ENCODE measurements around the gene ASXL1.
"Not testable (repeated sequence)": the region's sequence is repeated elsewhere in the genome, so short reads cannot be mapped to it uniquely, and the experiment has no call there.

Gene ASXL1

GRCh38 chr20:32337937-32338661 lies 20.0 kb upstream of the ASXL1 start:
- DNase-seq (ENCODE audit: low read depth): no peak

- DNase-seq (ENCODE audit: low read depth): no peak
These were observed 19.5 kb upstream of the ASXL1 start for GRCh38 chr20:32338665-32339064.

GRCh38 chr20:32339116-32339515 lies 19.0 kb upstream of the ASXL1 start:
- no peak for DNase-seq (ENCODE audit: low read depth)

DNA sequence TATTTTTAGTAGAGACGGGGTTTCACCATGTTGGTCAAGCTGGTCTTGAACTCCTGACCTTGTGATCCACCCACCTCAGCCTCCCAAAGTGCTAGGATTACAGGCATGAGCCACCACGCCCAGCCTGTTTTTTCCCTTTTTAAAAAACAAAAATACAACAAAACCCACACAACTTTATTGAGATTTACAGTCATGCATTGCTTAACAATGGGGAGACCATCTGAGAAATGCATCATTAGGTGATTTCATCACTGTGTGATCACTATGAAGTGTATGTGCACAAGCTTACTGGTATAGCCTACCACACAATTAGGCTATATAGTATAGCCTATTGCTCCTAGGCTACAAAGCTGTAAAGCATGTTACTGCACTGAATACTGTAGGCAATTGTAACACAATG lies 17.1 kb upstream of the ASXL1 start:
- DNase-seq (ENCODE audit: low read depth): not testable (repeated sequence)

DNA sequence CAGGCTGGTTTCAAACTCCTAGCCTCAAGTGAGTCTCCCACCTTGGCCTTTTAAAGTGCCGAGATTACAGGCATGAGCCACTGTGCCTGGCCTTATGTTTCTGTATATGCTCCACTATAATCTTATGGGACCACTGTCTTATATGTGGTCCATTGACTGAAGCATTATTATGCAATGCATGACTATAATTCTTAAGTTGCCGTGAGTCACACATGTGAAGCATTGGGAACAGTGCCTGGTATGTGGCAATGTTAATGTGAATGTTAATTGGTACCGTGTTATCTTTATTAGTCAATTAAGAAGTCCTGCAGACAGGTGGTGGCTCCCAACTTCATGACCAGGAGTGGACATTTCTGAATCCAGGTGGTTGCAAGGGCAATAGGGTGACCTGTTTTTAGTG lies 14.7 kb upstream of the ASXL1 start:
- no peak for DNase-seq (ENCODE audit: low read depth)

GRCh38 chr20:32344835-32345506 lies 13.2 kb upstream of the ASXL1 start:
- DNase-seq (ENCODE audit: low read depth): no peak

- DNase-seq (ENCODE audit: low read depth): no peak
These were observed 9.9 kb upstream of the ASXL1 start for GRCh38 chr20:32348207-32348606.

DNA sequence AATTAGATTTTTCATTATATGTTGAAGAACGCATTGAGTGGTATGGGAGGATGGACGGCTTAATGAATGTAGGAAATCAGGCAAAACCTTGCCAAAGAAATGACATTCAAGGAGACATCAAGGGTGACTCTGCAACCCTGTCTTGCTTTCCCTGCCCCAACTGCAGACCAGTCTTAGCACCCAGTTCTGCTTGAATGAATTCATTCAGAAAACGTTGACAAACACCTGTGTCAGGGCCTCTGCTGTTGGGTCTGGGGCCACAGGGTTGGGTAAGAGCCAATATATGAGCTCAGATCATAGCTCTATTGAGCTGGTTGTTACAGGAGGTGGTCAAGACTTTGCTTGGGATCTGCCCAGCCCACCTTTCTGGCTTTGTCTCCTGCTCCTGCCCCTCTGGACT lies 7.7 kb upstream of the ASXL1 start:
- no peak for DNase-seq (ENCODE audit: low read depth)

- DNase-seq (ENCODE audit: low read depth): no peak
These were observed 5.9 kb upstream of the ASXL1 start for GRCh38 chr20:32352121-32352720.

GRCh38 chr20:32353848-32354496 lies 4.2 kb upstream of the ASXL1 start:
- DNase-seq (ENCODE audit: low read depth): no peak

- DNase-seq (ENCODE audit: low read depth): no peak
These were observed 3.3 kb upstream of the ASXL1 start for GRCh38 chr20:32354592-32355416.

- DNase-seq (ENCODE audit: low read depth): no peak
These were observed 2.7 kb upstream of the ASXL1 start for GRCh38 chr20:32355417-32355841.

DNA sequence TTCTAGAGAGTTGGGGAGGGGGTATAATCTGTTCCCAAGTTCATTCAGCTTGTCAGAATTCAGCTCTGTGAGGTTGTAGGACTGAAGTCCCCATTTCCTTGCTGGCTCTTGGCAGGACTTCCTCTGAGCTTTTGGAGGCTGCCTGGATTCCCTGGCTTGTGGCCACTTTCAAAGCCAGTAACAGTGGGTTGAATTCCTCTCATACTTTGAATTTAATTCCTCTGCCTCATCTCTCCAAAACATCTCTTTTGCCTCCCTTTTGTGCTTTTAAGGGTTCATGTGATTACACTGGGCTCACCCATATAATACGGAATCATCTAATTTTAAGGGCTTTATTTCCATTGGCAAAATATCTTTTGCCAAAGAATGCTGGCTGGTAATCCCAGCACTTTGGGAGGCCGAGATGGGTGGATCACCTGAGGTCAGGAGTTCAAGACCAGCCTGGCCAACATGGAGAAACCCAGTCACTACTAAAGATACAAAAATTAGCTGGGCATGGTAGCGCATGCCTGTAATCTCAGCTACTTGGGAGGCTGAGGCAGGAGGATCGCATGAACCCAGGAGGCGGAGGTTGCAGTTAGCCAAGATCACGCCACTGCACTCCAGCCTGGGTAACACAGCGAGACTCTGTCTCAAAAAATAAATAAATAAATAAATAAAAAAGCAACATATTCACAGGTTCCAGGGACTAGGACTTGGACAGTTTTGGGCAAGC lies 2.1 kb upstream of the ASXL1 start:
- DNase-seq (ENCODE audit: low read depth): not testable (repeated sequence)

DNA sequence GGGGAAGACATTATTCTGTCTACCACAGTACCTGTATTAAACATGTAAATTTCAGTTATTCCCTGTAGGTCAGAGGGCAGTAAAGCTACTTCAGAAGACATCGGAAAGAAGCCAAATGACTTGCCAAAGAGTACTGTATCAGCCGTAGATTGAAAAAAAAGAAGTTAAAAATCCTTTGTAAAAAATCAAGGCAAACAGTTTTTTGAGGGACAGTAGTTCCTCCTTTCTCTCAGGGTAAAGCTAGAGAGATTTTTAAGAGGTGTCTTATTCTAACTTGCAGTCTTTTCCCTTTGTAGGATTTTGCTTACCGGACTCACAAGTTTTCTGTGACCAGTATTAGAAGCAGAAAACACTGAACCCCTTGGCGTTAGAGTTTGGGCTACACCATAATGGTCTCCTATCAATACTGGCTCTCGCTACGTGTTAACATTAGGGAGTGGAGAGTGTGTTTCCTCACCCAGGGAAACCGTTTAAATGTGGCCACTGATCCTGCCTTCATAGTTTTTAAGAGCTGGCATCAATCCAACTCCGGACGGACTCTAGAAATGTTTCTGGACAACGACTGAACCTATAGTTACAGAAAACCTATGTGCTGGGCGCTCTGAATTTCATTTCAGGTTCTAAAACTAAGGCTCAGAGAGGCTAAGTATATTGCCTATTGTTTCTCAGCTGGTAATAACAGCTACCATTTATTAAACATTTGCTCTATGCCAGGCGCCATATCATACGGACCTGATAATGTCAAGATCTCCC lies 1.3 kb upstream of the ASXL1 start:
- DNase-seq (ENCODE audit: low read depth): no peak

DNA sequence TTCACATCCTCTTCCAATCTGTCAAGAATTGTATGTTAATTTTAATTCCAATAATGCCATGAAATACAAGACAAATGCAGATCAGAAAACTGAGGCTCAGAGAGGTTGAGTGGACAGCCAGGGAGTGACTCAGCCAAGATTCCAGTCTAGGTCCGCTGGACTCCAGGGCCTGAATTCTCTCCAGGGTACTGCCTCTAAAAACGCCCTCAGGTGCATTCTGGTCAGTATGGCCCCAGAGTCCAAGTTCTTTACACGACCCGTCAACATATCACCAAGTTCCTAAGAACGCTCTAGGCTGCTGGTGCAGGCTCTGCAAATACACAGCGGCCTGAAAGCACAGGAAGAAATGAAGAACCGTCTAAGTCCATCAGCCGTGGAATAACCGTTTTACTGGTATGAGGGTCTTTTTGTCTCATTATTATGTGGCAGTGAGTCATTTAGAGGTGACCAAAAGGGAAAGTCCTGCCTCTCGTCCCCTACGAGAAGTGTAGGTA lies 709 bp upstream of the ASXL1 start:
- no peak for DNase-seq (ENCODE audit: low read depth)

DNA sequence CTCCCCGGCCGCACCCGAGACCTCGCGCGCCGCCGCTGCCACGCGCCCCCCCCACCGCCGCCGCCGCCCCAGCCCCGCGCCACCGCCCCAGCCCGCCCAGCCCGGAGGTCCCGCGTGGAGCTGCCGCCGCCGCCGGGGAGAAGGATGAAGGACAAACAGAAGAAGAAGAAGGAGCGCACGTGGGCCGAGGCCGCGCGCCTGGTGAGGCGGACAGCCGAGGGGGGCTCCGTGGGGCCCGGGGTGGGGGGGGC lies 426 bp downstream of the ASXL1 start:
- no peak for DNase-seq (ENCODE audit: low read depth)

DNA sequence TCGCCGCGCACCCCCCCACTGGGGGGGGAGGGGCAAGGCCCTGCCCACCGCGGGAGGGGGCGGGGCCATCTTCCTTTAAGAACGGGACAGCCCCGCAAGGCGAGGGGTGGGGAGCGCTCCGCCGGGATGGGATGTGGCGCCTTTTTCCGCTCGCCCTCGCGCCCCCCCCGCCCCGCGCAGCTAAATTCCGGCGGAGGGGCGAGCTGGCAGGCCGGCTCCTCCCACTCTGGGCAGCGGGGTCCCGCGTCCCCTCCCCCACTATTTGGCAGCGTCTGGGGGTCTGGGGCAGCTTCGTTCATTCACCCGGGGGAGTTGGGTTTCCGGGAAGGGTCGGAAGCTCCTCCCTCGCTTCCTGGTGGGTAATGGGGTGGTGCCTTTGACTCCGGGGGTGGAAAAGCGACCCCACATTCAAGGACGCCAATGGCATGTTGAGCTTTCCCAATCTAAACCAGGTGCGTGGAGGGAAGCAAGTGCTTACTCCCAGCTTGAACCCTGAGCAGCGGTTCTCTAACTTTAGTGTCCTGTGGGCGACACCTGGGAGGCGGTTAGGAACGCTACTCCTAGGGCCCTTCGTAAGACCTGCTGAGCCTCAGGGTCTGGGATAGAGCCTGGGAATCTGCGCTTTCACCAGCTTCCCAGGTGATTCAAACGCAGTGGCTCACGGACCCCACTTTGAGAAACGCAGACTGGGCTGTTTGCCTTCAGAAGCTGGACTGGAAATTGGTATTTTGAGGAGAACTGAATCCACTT lies 927 bp downstream of the ASXL1 start:
- peak; percentile 65 for DNase-seq (ENCODE audit: low read depth)

GRCh38 chr20:32359633-32360332 lies 1.7 kb downstream of the ASXL1 start:
- DNase-seq (ENCODE audit: low read depth): no peak

DNA sequence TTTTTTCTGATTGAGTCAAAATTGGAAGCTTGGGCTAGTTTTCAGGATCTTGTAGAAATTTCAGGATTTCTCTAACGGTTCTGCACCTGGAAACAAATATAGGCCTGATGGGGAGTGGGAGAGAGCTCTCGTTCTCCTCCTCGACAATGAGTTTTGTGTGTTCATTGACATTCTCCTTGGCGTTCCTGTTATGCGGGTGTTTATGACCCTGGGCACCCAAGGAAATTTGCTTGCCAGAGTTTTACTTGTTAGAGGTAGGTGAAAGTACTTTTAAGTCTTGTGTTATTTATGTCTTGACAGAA lies 2.2 kb downstream of the ASXL1 start:
- DNase-seq (ENCODE audit: low read depth): no peak

Measured in stimulated activated CD8-positive, alpha-beta memory T cell treated with anti-CD3 and anti-CD28 coated beads, Interleukin-12 subunit alpha, Interleukin-12 subunit beta, amount 100 ng/mL, for 4 hours (primary cell).